Mesothelial cell of epicardium (in vitro differentiated cells): ENCODE results near the gene KCNA5. TPM values are rescaled to one million over a fixed set of nuclear protein-coding genes. Genes with fewer than 3 reads are reported as not detected.
A peak's percentile ranks its signal among the peaks of the same experiment; 100 is the strongest.

Source experiments
- DNase-seq, 2 experiments: peaks; one replicate each; pipeline ENCODE4 v3.0.0; 2021; ENCODE audit warnings: low spot score in 2 of 2; ENCODE audit not compliant: unreplicated experiment in 2 of 2
- H3K27ac Mint-ChIP-seq: 2 replicates; pipeline ENCODE4 v1.8.0; 2021; ENCODE audit warnings: mixed read lengths
- H3K27me3 Mint-ChIP-seq: 2 replicates; pipeline ENCODE4 v1.8.0; 2021; ENCODE audit warnings: low read depth, mixed read lengths
- H3K36me3 Mint-ChIP-seq: 2 replicates; pipeline ENCODE4 v1.8.0; 2021; ENCODE audit warnings: mixed read lengths
- H3K4me1 Mint-ChIP-seq: 2 replicates; pipeline ENCODE4 v1.8.0; 2021; ENCODE audit warnings: mixed read lengths
- H3K4me3 Mint-ChIP-seq: 2 replicates; pipeline ENCODE4 v1.8.0; 2021; ENCODE audit warnings: mild to moderate bottlenecking, moderate library complexity, mixed read lengths
- H3K9me3 Mint-ChIP-seq: 2 replicates; pipeline ENCODE4 v1.8.0; 2021; ENCODE audit warnings: mixed read lengths
- total RNA-seq: library from RNA; stranded (reverse); gene quantifications from 3 replicates; pipeline ENCODE4 v1.2.1, GENCODE V29; 2021
- TF ChIP-seq, protein P1 (sequence below): fragments of 200-600 bp; sonication (generic); IDR thresholded peaks from one replicate; pipeline ENCODE4 v1.5.0; 2021; ENCODE audit warnings: antibody characterized with exemption; ENCODE audit not compliant: unreplicated experiment

Gene KCNA5
- total RNA-seq, 1 donor from 2014 or later: 0.80 TPM

DNA sequence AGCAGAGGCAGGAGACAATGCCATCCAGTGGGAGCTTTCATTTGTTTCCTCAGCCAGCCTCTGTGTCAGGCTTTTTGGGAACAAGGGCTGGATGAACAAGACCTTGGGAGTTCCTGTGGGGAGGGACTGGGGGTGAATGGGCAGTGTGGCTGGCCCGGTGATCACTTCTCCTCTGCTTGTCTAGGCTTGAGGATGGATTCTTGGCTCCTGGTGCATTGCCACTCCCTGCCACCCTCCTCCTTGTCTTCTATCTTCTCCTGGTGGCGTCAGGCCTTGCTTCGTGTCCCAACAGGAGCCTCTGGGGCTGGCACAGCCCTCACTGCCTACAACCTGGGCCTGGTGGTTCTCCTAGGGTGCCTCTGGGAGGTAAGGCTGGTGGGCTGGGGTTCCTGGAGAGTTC lies 25.0 kb upstream of the KCNA5 start:
- no peaks in the 10 kb centered on the region for H3K9me3 Mint-ChIP-seq
- H3K4me3 Mint-ChIP-seq: no peak overlapping the region
- DNase-seq: no peak
- H3K27ac Mint-ChIP-seq: no peak overlapping the region
- peaks cover 2% of the 10 kb centered on the region for H3K4me1 Mint-ChIP-seq
- TF ChIP-seq, protein P1, sequence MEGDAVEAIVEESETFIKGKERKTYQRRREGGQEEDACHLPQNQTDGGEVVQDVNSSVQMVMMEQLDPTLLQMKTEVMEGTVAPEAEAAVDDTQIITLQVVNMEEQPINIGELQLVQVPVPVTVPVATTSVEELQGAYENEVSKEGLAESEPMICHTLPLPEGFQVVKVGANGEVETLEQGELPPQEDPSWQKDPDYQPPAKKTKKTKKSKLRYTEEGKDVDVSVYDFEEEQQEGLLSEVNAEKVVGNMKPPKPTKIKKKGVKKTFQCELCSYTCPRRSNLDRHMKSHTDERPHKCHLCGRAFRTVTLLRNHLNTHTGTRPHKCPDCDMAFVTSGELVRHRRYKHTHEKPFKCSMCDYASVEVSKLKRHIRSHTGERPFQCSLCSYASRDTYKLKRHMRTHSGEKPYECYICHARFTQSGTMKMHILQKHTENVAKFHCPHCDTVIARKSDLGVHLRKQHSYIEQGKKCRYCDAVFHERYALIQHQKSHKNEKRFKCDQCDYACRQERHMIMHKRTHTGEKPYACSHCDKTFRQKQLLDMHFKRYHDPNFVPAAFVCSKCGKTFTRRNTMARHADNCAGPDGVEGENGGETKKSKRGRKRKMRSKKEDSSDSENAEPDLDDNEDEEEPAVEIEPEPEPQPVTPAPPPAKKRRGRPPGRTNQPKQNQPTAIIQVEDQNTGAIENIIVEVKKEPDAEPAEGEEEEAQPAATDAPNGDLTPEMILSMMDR: no peak
- H3K27me3 Mint-ChIP-seq: peaks cover 26% of the 10 kb centered on the region
- H3K36me3 Mint-ChIP-seq: no peaks in the 10 kb centered on the region

DNA sequence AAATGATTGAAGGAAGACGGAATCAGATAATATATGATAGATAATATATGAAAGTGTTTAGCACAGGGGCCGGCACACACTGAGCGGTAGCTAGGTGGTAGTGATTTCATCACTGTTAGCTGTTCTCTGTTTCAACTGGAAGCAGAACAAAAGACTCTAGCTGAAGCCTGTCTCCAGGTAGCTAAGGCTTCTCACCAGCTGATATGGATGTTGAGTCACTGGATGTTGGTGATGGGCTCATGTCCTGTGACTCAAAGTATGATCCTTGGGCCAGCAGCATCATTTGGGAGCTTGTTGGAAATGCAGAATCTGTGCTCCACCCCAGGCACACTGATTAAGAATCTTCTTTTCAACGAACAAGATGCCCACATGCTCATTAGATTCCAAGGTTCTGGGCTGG lies 21.7 kb upstream of the KCNA5 start:
- no peak for DNase-seq
- Mint-ChIP-seq H3K36me3 (no peaks in the 10 kb centered on the region), H3K4me1 (peaks cover 4% of the 10 kb centered on the region), H3K27me3 (peaks cover 40% of the 10 kb centered on the region), H3K9me3 (no peaks in the 10 kb centered on the region), H3K4me3 (no peak overlapping the region), H3K27ac (no peak overlapping the region)
- TF ChIP-seq, protein P1: no peak

GRCh38 chr12:5022465-5023061 lies 21.1 kb upstream of the KCNA5 start:
- Mint-ChIP-seq H3K4me3 (no peak overlapping the region), H3K27me3 (peaks cover 37% of the 10 kb centered on the region), H3K27ac (no peak overlapping the region), H3K9me3 (no peaks in the 10 kb centered on the region), H3K4me1 (peaks cover 8% of the 10 kb centered on the region), H3K36me3 (no peaks in the 10 kb centered on the region)
- TF ChIP-seq, protein P1: peak; percentile 88
- peak in 1 of 2 experiments; percentile 65 for DNase-seq

GRCh38 chr12:5023842-5024241 lies 19.8 kb upstream of the KCNA5 start:
- Mint-ChIP-seq H3K4me1 (peaks cover 9% of the 10 kb centered on the region), H3K27ac (no peak overlapping the region), H3K27me3 (peaks cover 35% of the 10 kb centered on the region), H3K9me3 (no peaks in the 10 kb centered on the region), H3K36me3 (no peaks in the 10 kb centered on the region), H3K4me3 (no peak overlapping the region)
- TF ChIP-seq, protein P1: no peak
- DNase-seq: no peak

- Mint-ChIP-seq H3K4me1 (peaks cover 9% of the 10 kb centered on the region), H3K9me3 (peaks cover 6% of the 10 kb centered on the region), H3K4me3 (no peak overlapping the region), H3K36me3 (no peaks in the 10 kb centered on the region), H3K27me3 (peaks cover 21% of the 10 kb centered on the region), H3K27ac (no peak overlapping the region)
- TF ChIP-seq, protein P1: no peak
- no peak for DNase-seq
Measured at GRCh38 chr12:5026342-5026938, 17.2 kb upstream of the KCNA5 start.
